ENCODE results near the gene DAGLA. TPM values are rescaled to one million over a fixed set of nuclear protein-coding genes. Genes with fewer than 3 reads are reported as not detected.

The DAGLA gene
- polyA plus RNA-seq, 4 donors: 3.3 to 4.7 (median 3.4) TPM

DNA sequence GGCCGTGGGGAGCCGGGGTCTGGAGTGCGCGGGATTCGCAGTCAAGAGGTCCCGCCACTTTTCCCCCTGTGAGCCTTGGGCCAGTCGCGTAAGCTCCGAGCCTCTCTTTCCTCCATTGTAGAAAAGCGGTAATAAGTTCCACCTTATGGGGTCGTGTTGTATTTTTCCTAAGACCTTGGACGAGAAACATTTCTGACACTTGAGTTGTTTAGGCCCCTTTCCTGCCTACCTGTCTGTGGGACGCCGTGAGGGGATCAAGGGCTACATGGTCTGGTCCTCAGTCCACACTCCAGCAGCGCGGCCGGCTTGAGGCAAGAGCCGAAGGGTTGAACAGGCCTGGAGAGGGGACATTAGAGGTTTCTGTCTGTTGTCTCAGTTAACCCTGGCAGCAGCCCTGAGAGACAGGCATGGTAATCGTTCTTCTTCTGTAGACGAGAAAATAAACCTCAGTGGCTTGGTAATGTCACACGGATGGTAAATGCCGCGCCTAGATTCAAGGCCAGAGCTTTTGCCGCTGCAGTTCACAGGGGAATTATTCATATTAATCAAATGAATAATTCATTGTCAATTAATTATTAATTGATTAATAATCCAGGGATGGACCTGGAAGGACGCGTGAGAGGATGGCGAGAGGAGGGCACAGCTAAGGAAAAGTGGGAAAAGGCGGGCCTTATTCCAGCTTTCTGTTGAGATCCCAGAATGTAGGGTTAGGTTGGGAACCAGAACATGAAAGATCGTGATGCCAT is 113.1 kb downstream of the DAGLA start:
- no peak for DNase-seq (ENCODE audit: low read depth in 4 of 4, low spot score in 3 of 4)

DNA sequence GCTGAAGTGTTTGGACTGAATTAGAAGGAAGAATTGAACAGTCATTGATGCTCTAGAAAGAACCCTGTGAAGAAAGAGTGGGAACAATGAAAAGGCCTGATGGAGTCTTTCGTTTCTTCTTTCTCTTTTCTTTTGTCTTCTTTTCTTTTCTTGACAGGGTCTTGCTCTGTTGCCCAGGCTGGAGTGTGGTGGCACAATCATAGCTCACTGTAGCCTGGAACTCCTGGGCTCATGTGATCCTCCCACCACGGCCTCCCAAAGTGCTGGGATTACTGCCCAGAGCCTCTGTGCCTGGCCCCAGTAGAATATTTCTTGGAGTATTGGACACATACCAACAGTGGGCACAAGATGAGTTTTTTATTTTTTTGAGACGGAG is 113.6 kb downstream of the DAGLA start:
- no peak for DNase-seq (ENCODE audit: low read depth in 4 of 4, low spot score in 3 of 4)

DNA sequence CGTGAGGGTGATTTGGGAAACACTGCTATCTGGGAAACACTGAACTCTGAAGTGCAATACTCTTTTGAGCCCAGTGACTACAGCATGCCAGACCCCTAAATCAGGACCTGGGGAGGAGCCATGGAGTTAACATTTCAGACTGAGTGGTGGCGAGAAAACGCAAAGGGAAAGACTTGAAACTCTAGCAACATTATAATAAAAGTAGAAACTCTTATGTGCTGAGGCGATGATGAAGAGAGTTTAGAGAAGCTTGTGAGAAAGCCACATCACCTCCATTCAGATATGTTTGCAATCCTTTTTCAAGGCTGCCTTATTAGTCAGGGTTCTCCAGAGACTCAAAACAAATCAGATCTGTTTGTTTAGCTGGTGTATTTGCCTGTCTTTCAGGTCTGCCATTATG is 114.4 kb downstream of the DAGLA start:
- no peak for DNase-seq (ENCODE audit: low read depth in 4 of 4, low spot score in 3 of 4)

GRCh38 chr11:61795459-61795858 is 115.3 kb downstream of the DAGLA start:
- DNase-seq (ENCODE audit: low read depth in 4 of 4, low spot score in 3 of 4): no peak

- DNase-seq (ENCODE audit: low read depth in 4 of 4, low spot score in 3 of 4): no peak
These were observed 115.8 kb downstream of the DAGLA start for GRCh38 chr11:61795876-61796526.

Other genes with a start within 250 kb of the DAGLA start
- 1 to 10 TPM; 1.0 to 5.3 (median 1.4) TPM for gene LRRC10B, start 171.6 kb upstream of the DAGLA start, polyA plus RNA-seq (ENCODE audit: insufficient read length in 4 of 4)
- gene SYT7, start 99.3 kb upstream of the DAGLA start, polyA plus RNA-seq (ENCODE audit: insufficient read length in 4 of 4): 1 to 10 TPM; 4.7 to 7.5 (median 5.2) TPM
- 10 to 100 TPM; 20.9 to 23.2 (median 21.9) TPM for gene MYRF, start 72.2 kb downstream of the DAGLA start, polyA plus RNA-seq (ENCODE audit: insufficient read length in 4 of 4)
- gene TMEM258, start 112.2 kb downstream of the DAGLA start, polyA plus RNA-seq (ENCODE audit: insufficient read length in 4 of 4): 100 to 1,000 TPM; 153 to 199 (median 169) TPM
- 10 to 100 TPM; 34.4 to 41.0 (median 38.8) TPM for gene FEN1, start 112.5 kb downstream of the DAGLA start, polyA plus RNA-seq (ENCODE audit: insufficient read length in 4 of 4)
- 10 to 100 TPM; 38.1 to 47.0 (median 41.5) TPM for gene FADS1, start 136.6 kb downstream of the DAGLA start, polyA plus RNA-seq (ENCODE audit: insufficient read length in 4 of 4)
- gene FADS2, start 147.9 kb downstream of the DAGLA start, polyA plus RNA-seq (ENCODE audit: insufficient read length in 4 of 4): 100 to 1,000 TPM in 1 of 4 donors, 10 to 100 TPM in 3; 86.1 to 110 (median 94.1) TPM
- 10 to 100 TPM; 15.8 to 20.6 (median 18.3) TPM for gene FADS3, start 211.2 kb downstream of the DAGLA start, polyA plus RNA-seq (ENCODE audit: insufficient read length in 4 of 4)
- gene RAB3IL1, start 237.2 kb downstream of the DAGLA start, polyA plus RNA-seq (ENCODE audit: insufficient read length in 4 of 4): 10 to 100 TPM; 19.7 to 29.7 (median 21.9) TPM